Neural cell (in vitro differentiated cells): ENCODE results near the gene NLRP5.

Experiments used
- CTCF ChIP-seq: fragments of 450-650 bp; IDR thresholded peaks from 2 replicates; pipeline ENCODE4 v1.5.1; 2014; ENCODE audit warnings: antibody characterized with exemption, mild to moderate bottlenecking, moderate library complexity; ENCODE audit not compliant: poor library complexity, severe bottlenecking
- MXI1 ChIP-seq: fragments of 450-650 bp; conservative IDR thresholded peaks from 2 replicates; pipeline ENCODE4 v1.6.1; 2014; ENCODE audit warnings: antibody characterized with exemption, mild to moderate bottlenecking; ENCODE audit not compliant: poor library complexity, severe bottlenecking
- TAF1 ChIP-seq: IDR thresholded peaks from 2 replicates; pipeline ENCODE4 v1.6.1; 2012; ENCODE audit warnings: low read depth

- TF ChIP-seq CTCF (no peak), MXI1 (no peak), TAF1 (no peak)
Measured at GRCh38 chr19:55958356-55958755, 28.2 kb upstream of the NLRP5 start.
